HepG2 (cell line): ENCODE measurements around the gene LTBR. TPM values are rescaled to one million over a fixed set of nuclear protein-coding genes. Genes with fewer than 3 reads are reported as not detected.

ENCODE experiments used
- AHR ChIP-seq: IDR thresholded peaks from 2 replicates; pipeline ENCODE4 v1.6.1; 2018; ENCODE audit warnings: missing genetic modification reagents, missing compliant biosample characterization
- ELF3 ChIP-seq: IDR thresholded peaks from 2 replicates; pipeline ENCODE4 v1.6.1; 2016; ENCODE audit warnings: missing genetic modification reagents, missing compliant biosample characterization
- ERF ChIP-seq: IDR thresholded peaks from 2 replicates; pipeline ENCODE4 v1.6.1; 2018; ENCODE audit warnings: missing biosample characterization, missing genetic modification reagents
- ESRRA ChIP-seq: sonication (generic); formaldehyde crosslinking; IDR thresholded peaks from 2 replicates; pipeline ENCODE4 v1.5.1; 2020; ENCODE audit warnings: mild to moderate bottlenecking, low read depth, missing genetic modification reagents
- SAP130 ChIP-seq: IDR thresholded peaks from 2 replicates; pipeline ENCODE4 v1.6.1; 2016; ENCODE audit warnings: low read depth
- THAP11 ChIP-seq: IDR thresholded peaks from 2 replicates; pipeline ENCODE4 v1.6.1; 2016; ENCODE audit warnings: missing biosample characterization, missing genetic modification reagents
- YEATS2 ChIP-seq: sonication (generic); formaldehyde crosslinking; IDR thresholded peaks from 2 replicates; pipeline ENCODE4 v1.4.0; 2020; ENCODE audit warnings: missing genetic modification reagents, borderline replicate concordance
- ZFP37 ChIP-seq: sonication (generic); formaldehyde crosslinking; IDR thresholded peaks from 2 replicates; pipeline ENCODE4 v1.4.0; 2020; ENCODE audit warnings: missing genetic modification reagents, borderline replicate concordance
- ZMYM3 ChIP-seq: sonication (generic); formaldehyde crosslinking; IDR thresholded peaks from 2 replicates; pipeline ENCODE4 v1.5.1; 2020; ENCODE audit warnings: mild to moderate bottlenecking, missing genetic modification reagents
- ZNF160 ChIP-seq: sonication (generic); formaldehyde crosslinking; IDR thresholded peaks from 2 replicates; pipeline ENCODE4 v1.8.0; 2022; ENCODE audit warnings: mild to moderate bottlenecking, inconsistent platforms, missing genetic modification reagents
- ZNF224 ChIP-seq: sonication (generic); formaldehyde crosslinking; IDR thresholded peaks from 2 replicates; pipeline ENCODE4 v1.5.0; 2020; ENCODE audit warnings: mild to moderate bottlenecking, missing genetic modification reagents
- ZNF225 ChIP-seq: sonication (generic); formaldehyde crosslinking; IDR thresholded peaks from 2 replicates; pipeline ENCODE4 v1.4.0; 2020; ENCODE audit warnings: mild to moderate bottlenecking, missing genetic modification reagents
- ZNF230 ChIP-seq: sonication (generic); formaldehyde crosslinking; IDR thresholded peaks from 2 replicates; pipeline ENCODE4 v1.4.0; 2020; ENCODE audit warnings: mild to moderate bottlenecking, missing genetic modification reagents
- ZNF260 ChIP-seq: sonication (generic); formaldehyde crosslinking; IDR thresholded peaks from 2 replicates; pipeline ENCODE4 v1.4.0; 2020; ENCODE audit warnings: missing genetic modification reagents, low read depth, mild to moderate bottlenecking, borderline replicate concordance
- ZNF782 ChIP-seq: sonication (generic); formaldehyde crosslinking; IDR thresholded peaks from 2 replicates; pipeline ENCODE4 v1.4.0; 2020; ENCODE audit warnings: missing genetic modification reagents, mild to moderate bottlenecking, borderline replicate concordance
- polyA plus RNA-seq, 8 experiments: library from polyadenylated mRNA; depleted of rRNA in 3 of 8; stranded (reverse) in 7 of 8; unstranded in 1 of 8; fragments of >200 nt; fragmentation: Illumina TruSeq in 4 of 8; extraction: Trizol in 4 of 8; gene quantifications; 2 replicates each; pipeline versions ENCODE4 v1.2.1 to v1.2.3, GENCODE V29; 2011 to 2016; ENCODE audit warnings: low read depth in 4 of 8, missing spikeins in 1 of 8, mixed read lengths in 1 of 8; ENCODE audit not compliant: insufficient read depth in 1 of 8
- total RNA-seq, 5 experiments: library from RNA; depleted of rRNA; stranded (reverse); fragments of >200 nt; fragmentation: Illumina TruSeq; extraction: Trizol; gene quantifications; 2 replicates each; pipeline ENCODE4 v1.2.3, GENCODE V29; 2016; ENCODE audit warnings: low read depth in 1 of 5
- TF ChIP-seq, protein P1 (sequence below): IDR thresholded peaks from 2 replicates; pipeline ENCODE4 v1.6.1; 2016; ENCODE audit warnings: mild to moderate bottlenecking, missing biosample characterization, missing genetic modification reagents
- TF ChIP-seq, protein P2 (sequence below): IDR thresholded peaks from 2 replicates; pipeline ENCODE4 v1.6.1; 2016; ENCODE audit warnings: missing compliant biosample characterization, missing genetic modification reagents, borderline replicate concordance
- TF ChIP-seq, protein P3 (sequence below): sonication (generic); formaldehyde crosslinking; IDR thresholded peaks from 2 replicates; pipeline ENCODE4; 2020; ENCODE audit warnings: missing genetic modification reagents, mild to moderate bottlenecking, borderline replicate concordance
- TF ChIP-seq, protein P4 (sequence below): IDR thresholded peaks from 2 replicates; pipeline ENCODE4 v1.6.1; 2016; ENCODE audit warnings: low read depth, borderline replicate concordance
- TF ChIP-seq, protein P5 (sequence below): sonication (generic); formaldehyde crosslinking; IDR thresholded peaks from 2 replicates; pipeline ENCODE4 v1.4.0; 2020; ENCODE audit warnings: mild to moderate bottlenecking, low read depth, missing genetic modification reagents
- TF ChIP-seq, protein P6 (sequence below): sonication (generic); formaldehyde crosslinking; IDR thresholded peaks from 2 replicates; pipeline ENCODE4 v1.5.0; 2020; ENCODE audit warnings: mild to moderate bottlenecking, missing genetic modification reagents

Gene LTBR
- total and polyA plus RNA-seq, 2 of the 13 experiments (the other 11 are each of a cell fraction or from before 2014, with no cell fraction given) = 31.4 to 34.8 TPM

DNA sequence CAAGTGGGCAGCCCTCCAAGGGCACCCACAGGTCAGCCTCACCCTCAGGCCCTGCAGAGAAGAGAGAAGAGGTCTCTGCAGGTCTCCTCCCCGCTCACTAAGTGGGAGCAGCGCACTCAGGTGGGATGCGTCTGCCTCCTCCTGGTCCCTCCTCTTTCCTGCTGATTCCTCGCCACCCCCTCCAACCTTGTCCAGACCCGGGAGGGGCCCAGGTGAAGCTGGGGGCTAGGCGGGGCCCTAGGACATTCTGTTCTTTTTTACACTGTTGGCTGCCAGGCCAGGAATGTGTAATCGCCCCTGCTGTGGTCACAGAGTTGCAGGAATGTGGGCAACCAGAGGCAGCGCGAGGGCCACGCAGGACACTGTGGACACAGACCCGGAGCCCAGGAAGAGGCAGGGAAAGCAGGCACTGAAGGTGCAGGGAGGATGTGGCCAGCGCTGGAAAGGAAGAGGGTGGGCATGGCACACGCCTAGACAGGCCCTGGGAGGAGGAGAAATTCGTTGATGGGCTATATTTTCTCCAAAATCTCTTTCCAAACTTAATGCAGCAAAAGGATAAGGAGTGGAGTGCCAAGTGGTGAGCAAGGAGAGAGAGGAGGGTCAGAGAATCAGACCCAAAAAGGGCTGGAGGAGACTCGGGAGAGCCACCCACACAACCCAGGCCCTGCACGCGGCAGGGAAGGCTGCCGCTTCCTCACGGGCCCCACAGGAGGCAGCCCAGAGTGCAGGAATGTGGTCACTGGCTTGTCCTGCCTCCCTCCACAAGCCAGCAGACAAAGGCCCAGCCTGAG is 7.7 kb upstream of the LTBR start (continued):
- TF ChIP-seq YEATS2 (CRISPR knock-in tag) (peak; percentile 17; the same call in 1 of the 2 replicates), AHR (CRISPR knock-in tag) (0 out of 2 replicates have a peak, but pooled peaks have one; percentile 48), ZNF225 (CRISPR knock-in tag) (no peak), ZNF160 (CRISPR knock-in tag) (no peak), ESRRA (CRISPR knock-in tag) (no peak), ELF3 (CRISPR knock-in tag) (0 out of 2 replicates have a peak, but pooled peaks have one; percentile 12), THAP11 (CRISPR knock-in tag) (0 out of 2 replicates have a peak, but pooled peaks have one; percentile 15), ZNF782 (CRISPR knock-in tag) (no peak), ZNF230 (CRISPR knock-in tag) (0 out of 2 replicates have a peak, but pooled peaks have one; percentile 27), ZFP37 (CRISPR knock-in tag) (0 out of 2 replicates have a peak, but pooled peaks have one; percentile 11), ZNF260 (CRISPR knock-in tag) (no peak), ZMYM3 (CRISPR knock-in tag) (no peak), ERF (CRISPR knock-in tag) (no peak), SAP130 (peak; percentile 59), ZNF224 (CRISPR knock-in tag) (no peak)
- TF ChIP-seq, protein P1, sequence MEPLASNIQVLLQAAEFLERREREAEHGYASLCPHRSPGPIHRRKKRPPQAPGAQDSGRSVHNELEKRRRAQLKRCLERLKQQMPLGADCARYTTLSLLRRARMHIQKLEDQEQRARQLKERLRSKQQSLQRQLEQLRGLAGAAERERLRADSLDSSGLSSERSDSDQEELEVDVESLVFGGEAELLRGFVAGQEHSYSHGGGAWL (CRISPR knock-in tag) = no peak
- TF ChIP-seq, protein P2, sequence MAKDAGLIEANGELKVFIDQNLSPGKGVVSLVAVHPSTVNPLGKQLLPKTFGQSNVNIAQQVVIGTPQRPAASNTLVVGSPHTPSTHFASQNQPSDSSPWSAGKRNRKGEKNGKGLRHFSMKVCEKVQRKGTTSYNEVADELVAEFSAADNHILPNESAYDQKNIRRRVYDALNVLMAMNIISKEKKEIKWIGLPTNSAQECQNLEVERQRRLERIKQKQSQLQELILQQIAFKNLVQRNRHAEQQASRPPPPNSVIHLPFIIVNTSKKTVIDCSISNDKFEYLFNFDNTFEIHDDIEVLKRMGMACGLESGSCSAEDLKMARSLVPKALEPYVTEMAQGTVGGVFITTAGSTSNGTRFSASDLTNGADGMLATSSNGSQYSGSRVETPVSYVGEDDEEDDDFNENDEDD (CRISPR knock-in tag) = peak; percentile 60; the same call in 1 of the 2 replicates
- TF ChIP-seq, protein P3, sequence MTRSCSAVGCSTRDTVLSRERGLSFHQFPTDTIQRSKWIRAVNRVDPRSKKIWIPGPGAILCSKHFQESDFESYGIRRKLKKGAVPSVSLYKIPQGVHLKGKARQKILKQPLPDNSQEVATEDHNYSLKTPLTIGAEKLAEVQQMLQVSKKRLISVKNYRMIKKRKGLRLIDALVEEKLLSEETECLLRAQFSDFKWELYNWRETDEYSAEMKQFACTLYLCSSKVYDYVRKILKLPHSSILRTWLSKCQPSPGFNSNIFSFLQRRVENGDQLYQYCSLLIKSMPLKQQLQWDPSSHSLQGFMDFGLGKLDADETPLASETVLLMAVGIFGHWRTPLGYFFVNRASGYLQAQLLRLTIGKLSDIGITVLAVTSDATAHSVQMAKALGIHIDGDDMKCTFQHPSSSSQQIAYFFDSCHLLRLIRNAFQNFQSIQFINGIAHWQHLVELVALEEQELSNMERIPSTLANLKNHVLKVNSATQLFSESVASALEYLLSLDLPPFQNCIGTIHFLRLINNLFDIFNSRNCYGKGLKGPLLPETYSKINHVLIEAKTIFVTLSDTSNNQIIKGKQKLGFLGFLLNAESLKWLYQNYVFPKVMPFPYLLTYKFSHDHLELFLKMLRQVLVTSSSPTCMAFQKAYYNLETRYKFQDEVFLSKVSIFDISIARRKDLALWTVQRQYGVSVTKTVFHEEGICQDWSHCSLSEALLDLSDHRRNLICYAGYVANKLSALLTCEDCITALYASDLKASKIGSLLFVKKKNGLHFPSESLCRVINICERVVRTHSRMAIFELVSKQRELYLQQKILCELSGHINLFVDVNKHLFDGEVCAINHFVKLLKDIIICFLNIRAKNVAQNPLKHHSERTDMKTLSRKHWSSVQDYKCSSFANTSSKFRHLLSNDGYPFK = 0 out of 2 replicates have a peak, but pooled peaks have one; percentile 23
- TF ChIP-seq, protein P4, sequence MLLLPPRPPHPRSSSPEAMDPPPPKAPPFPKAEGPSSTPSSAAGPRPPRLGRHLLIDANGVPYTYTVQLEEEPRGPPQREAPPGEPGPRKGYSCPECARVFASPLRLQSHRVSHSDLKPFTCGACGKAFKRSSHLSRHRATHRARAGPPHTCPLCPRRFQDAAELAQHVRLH (CRISPR knock-in tag) = no peak; the same call in 1 of the 2 replicates
- TF ChIP-seq, protein P5, sequence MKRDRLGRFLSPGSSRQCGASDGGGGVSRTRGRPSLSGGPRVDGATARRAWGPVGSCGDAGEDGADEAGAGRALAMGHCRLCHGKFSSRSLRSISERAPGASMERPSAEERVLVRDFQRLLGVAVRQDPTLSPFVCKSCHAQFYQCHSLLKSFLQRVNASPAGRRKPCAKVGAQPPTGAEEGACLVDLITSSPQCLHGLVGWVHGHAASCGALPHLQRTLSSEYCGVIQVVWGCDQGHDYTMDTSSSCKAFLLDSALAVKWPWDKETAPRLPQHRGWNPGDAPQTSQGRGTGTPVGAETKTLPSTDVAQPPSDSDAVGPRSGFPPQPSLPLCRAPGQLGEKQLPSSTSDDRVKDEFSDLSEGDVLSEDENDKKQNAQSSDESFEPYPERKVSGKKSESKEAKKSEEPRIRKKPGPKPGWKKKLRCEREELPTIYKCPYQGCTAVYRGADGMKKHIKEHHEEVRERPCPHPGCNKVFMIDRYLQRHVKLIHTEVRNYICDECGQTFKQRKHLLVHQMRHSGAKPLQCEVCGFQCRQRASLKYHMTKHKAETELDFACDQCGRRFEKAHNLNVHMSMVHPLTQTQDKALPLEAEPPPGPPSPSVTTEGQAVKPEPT = no peak
- TF ChIP-seq, protein P6, sequence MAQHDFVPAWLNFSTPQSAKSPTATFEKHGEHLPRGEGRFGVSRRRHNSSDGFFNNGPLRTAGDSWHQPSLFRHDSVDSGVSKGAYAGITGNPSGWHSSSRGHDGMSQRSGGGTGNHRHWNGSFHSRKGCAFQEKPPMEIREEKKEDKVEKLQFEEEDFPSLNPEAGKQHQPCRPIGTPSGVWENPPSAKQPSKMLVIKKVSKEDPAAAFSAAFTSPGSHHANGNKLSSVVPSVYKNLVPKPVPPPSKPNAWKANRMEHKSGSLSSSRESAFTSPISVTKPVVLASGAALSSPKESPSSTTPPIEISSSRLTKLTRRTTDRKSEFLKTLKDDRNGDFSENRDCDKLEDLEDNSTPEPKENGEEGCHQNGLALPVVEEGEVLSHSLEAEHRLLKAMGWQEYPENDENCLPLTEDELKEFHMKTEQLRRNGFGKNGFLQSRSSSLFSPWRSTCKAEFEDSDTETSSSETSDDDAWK (CRISPR knock-in tag) = no peak
